DMS53 treated with DMSO at 0.1 percent for 48 hours (cell line): Measurements from ENCODE around the gene KIF21B.

ENCODE experiments used
- DNase-seq: peaks from one replicate; lab custom pipeline; 2025; ENCODE audit not compliant: unreplicated experiment; lab: John Stamatoyannopoulos, UW

KIF21B gene

DNA sequence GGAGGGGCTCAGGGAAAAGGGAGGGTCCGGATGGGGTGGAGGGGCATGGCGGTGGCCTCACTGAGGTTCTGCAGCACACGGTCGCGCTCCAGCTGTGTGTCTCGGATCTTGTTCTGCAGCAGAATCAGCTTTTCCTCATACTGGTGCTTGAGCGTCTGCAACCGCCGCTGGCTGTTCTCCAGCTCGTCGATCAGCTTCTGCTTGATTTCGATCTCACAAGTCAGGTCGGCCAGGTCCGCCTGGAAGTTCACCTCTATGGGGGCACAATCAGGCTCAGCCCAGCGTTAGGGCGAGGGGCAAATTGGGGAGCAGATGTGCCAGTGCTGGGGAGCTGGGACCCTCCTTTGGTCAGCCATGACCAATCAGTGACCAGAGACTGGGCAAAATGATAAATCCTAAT, 25.2 kb downstream of the KIF21B start:
- no peak for DNase-seq

DNA sequence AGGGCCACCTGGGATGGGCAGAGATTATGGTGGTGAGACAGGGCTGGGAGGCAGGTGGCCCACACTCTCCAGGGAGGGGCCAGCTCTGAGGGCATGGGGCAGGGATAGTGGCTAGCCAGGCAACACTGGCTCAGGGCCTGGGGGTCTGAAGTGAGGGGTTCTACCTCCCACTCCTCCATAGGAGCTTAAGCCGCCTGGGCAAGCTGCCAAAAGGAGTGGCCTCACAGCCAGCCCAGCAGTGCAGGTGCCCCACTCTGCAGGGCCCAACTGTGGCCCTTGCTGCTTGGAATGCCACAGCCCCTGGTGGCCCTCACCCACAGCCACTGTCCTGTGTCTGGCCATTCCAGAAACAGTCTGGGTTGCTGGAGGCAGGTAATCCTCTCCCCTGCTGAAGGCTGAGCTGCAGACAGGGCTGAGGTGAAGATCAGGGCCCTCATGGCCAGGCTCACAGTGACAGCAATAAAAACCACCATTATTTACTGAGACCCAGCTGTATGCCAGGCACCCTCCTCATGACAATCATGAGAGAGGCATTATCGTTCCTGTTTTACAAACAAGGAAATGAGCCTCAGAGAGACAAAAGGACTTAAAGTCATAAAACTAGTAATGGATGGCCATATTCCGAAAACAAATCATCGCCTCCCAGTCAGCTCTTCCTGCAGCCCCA, 31.0 kb downstream of the KIF21B start:
- DNase-seq, result no peak

DNA sequence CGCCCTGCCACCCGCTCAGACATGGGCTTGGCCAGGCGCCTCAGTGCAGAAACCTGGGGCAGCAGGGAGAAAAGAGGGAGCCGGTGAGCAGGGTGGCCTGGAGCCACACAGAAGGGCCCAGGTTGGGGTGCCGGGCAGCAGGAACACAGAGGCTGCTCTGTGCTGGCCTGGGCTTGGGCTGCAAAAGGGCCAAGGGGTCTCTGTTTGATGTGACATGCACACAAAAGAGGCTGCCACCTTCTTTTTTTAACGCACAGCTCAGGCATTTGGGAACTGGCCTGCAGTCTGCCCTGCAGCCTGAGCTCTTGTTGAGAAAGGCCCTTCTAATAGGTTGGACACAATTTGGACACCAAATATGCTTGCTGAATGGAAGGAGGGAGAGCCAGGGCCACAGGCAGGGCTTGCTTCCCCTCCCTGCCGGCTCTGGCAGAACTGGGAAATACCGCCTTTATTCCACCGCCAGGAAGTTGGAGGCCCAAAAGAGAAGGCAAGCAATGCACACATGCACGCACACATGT, 32.4 kb downstream of the KIF21B start:
- DNase-seq, result no peak

DNA sequence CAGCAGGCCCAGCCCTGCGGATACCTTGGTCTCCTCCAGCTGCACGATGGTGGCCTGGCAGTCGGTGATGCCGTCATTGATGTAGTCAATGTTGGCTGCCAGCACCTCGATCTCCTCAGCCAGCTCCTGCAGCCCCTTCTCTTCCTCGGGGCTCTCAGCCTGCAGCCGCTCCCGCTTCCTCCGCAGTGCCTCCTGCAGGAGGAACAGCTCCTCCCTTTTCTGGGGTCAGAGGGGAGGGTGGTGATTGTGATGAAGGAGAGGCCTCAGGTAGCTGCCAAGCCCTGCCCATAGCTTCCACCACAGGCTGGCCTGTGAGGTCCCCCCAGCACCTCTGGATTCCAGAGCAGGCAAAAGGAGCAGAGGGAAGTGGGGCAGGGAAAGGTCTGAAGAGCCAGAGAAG, 33.4 kb downstream of the KIF21B start:
- no peak for DNase-seq

DNA sequence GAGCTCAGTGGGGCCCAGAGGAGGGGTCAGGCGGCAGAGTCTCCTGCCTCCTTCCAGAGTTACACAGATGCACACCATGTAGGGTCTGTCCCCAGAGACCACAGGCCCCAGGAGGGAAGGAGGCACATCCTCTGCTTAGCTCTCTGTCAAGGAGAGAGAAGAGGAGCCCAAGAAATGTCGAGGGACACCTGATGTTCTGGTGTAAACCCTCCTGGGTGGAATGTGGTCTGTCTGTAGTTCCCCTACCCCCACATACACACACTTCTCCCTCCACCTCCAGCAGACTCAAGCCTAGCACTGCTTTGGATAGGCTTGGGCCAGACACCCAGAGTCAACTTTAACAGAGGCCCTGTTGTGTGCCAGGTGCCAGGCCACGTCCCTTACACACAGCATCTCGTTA, 34.2 kb downstream of the KIF21B start:
- DNase-seq, result no peak

DNA sequence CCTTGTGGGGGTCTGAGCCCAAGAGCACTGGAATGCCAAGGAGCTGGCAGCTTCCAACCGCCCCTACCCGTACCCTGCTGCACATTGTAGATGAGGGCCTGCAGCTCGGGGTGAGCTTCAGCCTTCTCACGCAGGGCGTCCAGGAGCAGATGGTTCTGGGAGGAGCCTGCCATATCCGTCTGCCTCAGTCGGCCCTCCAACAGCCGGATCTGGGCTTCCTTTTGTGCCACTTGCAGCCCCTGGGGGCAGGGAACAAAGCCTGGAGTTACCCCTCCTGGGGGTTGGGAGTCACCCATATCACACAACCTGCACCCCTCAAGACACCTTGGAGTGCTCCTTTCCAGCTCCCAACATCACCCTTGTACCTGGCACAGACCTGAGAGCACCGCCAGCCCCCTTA, 34.8 kb downstream of the KIF21B start:
- no peak for DNase-seq

DNA sequence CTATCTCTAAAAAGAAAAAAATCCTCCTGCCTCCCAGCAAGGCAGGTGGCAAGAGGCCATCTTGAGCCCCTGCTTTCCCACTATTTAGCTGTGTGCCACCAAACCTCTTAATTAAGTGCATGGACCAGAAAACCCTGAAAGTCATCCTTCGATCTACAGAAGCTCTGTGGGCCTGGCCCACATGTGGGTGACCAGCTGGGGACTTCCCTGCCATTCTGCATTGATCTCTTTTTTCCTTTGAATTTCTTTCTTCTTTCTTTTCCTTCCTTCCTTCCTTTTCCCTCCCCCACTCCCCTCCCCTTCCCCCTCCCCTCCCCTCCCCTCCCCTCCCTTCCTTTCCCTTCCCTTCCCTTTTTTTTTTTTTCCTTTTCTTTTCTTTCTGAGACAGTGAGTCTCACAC, 38.0 kb downstream of the KIF21B start:
- no peak for DNase-seq

DNA sequence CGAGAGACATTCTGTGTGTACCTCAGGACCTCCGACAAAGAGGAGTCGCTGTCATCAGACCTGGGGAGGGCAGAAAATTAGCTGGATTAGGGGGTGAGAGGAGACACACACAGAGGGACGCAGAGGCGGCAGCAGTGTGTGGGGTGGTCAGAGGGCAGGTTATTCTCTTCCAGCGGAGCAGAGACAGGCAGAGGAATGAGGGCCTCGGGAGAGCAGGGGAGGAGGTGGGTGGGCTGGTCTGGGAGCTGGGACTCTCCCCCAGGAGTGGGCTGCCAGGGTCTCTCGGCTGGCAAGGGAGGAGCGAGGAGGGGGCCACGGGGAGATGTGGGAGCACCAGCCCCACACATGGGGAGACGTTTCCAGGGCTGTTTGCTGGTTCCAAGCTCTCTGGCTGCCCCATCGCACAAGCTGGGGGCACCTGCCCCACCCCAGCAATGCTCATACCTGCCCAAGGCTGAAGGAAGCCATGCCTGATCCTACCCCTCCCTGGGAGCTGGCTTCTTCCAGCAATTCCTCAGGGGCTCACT, 40.4 kb downstream of the KIF21B start:
- DNase-seq, result no peak

DNA sequence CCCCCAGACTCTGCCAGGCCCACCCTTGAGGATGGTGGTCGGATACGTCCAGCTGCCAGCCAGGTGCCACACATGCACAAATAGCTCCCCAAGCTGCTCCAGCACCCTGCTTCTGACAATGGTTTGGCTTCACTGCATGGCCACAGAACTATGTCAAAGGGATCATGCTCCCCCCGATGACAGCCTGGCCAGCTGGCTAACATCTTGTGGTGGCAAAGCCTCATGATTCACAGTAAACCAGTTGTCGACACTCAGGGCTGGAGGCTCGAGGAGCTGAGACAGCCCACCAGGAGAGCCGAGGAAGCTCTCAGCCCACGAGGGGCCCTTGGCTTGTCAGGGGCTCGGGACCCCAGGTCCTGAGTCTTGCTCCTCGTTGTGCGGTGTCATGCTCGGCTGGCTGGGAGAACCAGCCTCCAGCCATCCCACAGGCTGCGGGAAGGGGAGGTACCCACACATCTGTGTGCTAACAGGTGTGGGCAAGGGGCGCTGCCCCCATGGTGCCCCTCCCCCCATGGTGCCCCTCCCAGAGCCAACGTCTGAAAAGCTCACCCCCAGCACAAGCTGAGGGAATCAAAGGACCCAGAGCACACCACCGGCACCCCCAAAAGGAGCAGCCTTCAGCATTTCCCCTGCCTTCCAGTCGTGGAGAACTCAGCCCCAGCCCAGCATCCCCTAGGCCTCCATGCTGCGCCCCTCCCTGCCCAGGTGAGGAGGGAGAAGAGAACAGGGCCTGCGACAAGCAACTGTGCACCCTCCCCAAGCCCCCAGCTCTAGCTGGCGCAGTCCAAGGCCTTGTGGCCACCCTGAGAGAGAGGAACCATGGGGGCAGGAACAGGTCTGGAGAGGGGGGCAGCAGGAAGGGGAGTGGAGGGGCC, 41.2 kb downstream of the KIF21B start:
- DNase-seq, result no peak

DNA sequence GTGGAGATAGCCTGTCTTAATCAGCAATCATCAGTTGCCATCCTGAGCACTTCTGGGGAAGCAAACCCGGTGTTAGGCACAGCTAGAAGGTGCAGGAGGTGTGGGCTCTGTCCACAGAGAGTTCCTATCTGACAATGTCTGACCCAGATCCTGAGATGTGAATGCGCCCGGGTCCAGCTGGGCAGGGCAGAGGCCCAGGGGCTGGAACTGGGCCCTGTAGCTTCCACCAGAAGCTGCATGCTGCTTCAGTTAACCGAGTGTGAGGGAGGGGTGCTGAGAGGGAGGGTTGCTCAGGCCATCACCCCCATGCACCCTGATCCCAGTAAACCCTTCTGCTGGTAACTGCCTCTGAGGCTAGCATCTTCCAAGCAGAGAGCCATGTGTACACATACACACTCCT, 42.2 kb downstream of the KIF21B start:
- no peak for DNase-seq

DNA sequence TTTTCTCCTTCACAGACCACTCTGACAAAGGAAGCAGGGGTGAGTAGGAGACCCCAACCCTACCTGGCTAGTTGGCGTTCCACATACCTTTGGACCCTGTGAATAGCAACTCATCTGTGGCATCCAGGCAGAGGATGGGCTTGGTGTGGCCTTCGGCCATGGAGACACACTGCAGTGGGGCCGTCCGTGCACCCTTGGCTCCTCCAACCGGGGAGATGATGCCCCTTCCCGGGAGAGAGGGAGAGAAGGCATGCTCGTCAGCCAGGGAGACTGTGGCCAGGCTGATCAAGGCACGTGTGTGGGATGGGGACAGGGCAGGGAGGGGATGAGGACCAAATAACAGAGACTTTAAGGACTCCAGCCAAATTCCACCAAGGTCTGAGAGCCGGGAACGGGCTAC, 42.6 kb downstream of the KIF21B start:
- DNase-seq, result no peak

DNA sequence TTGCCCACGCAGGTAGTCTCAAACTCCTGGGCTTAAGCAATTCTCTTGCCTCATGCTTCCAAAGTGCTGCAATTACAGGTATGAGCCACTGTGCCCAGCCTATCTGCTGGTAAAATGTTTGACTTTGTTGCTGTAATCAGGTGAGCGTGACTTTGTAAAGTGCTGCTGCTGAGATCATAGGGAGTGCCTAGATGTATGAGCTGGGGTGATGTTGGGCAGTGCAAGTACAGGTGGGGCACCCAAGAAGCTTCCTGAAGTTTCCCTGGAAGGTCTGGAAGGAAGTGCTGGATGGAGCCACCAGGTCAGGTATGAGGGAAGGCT, 43.1 kb downstream of the KIF21B start:
- DNase-seq, result no peak

DNA sequence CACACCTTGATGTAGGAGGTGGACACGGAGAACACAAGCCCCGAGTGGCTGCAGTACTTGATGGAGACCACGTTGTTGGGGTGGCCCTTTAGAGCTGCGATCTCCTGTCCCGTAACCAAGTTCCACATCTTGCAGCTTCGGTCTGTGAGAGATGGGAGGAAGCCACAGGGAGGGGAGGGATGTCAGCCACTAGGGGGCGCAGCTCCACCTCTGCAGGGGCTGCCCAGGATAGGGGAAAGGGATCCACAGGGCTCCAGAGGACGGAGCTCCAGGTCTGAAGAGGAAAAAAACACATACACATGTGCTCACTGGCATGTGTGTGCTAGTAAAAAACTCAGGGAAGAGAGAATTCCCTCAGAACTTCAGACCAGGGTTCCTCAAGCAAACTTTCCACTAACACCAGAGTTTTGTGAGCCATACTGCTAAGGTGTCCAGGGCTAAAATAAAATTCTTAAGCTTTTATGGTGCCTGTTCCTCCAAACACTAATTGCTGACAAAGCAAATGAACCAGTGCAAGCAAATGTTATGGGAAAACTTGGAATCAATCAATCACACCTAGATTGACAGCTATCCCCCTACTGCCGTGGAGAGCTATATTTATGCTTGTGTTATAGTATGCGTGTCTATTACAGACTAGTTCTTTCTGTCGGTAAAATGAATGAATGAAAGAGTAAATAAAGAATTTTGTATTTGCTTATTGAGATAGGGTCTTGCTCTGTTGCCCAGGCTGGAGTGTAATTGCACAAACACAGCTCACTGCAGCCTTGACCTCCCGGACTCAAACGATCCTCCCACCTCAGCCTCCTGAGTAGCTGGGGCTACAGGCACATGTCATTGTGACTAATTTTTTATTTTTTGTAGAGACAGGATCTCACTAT, 43.7 kb downstream of the KIF21B start:
- DNase-seq, result peak; percentile 33

DNA sequence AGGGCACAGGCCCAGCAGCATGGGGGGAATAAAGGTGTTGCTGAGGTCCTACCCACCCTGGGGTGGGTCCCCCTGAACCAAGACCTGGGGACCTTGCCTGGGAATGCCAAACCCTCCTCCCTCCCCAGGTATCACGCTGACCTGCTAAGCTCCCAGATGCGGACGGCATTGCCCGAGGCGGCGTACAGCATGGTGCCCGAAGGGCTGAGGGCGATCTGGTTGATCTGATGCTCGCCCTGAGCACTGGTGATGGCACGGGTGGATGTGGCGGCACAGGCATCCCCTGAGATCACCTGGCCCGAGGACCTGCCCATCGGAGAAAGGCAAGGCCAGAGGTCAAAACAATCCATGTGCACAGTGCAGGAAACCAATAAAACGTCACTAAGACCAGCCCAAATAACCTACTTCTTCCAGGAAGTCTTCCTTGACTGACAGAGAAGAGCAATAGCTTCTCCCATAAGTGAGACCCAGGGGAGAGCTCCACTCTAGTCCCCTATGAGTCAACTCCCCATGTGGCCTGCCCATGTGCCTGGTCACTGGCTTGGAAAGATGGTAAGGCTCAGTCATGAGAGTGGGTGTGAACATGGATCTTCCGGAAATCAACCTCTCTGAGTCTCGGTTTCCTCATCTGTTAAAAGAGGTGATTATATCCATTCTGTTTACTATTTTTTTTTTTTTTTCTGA, 46.3 kb downstream of the KIF21B start:
- DNase-seq, result no peak

DNA sequence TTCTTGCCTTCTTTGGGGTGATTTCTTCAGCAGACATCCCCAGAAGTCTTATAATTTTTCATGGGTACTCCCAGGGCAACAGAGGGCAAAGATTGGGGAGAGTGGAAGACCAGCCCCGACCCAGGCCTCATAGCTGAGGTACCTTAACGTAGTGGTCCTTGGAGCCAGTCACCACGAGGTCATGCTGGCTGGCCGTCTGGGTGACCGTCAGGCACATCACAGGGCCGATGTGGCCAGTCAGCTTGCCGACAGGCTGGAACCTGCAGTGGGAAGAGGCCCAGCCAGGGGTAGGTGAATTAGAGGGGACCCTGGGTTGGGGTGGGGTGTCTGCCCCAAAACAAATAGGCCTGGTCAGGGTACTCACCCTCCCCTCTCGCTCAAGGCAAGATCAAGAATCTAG, 46.9 kb downstream of the KIF21B start:
- no peak for DNase-seq

DNA sequence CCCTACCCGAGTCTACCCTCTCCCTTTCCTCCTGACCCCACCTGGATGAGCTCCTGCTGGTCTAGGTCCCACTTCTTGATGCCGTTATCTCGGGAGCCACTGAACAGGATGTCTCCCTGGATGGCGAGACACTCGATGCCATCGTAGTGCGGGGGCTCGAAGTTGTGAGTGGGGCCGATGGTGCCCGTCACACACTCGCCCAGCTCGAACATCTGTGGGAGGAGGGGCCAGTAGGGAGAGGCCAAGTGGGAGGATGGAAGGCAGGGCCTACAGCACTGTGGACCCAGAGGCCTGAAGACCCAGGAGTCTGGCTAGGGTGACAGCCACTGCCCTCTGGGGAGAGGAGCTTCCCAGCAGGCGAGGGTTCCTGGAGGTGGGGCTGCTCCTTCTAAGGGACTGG, 48.1 kb downstream of the KIF21B start:
- no peak for DNase-seq

DNA sequence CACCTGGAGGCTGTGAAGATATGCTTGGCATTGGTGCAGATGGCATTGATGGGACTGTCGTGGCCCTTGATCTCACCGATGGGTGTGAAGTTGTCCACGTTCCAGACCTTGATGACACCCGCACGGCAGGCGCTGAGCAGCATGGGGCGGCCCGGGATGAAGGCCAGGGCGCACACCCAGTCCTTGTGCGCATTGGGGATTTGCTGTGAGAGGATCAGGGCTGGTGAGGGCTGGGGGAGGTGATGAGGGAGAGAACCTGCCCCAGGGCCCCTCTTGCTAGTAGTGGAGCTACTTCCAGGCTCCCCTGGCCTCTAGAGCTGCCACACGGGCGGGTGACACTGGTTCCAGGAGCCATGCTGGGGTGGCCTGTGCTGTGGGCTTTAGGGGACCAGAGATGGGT, 48.8 kb downstream of the KIF21B start:
- no peak for DNase-seq

DNA sequence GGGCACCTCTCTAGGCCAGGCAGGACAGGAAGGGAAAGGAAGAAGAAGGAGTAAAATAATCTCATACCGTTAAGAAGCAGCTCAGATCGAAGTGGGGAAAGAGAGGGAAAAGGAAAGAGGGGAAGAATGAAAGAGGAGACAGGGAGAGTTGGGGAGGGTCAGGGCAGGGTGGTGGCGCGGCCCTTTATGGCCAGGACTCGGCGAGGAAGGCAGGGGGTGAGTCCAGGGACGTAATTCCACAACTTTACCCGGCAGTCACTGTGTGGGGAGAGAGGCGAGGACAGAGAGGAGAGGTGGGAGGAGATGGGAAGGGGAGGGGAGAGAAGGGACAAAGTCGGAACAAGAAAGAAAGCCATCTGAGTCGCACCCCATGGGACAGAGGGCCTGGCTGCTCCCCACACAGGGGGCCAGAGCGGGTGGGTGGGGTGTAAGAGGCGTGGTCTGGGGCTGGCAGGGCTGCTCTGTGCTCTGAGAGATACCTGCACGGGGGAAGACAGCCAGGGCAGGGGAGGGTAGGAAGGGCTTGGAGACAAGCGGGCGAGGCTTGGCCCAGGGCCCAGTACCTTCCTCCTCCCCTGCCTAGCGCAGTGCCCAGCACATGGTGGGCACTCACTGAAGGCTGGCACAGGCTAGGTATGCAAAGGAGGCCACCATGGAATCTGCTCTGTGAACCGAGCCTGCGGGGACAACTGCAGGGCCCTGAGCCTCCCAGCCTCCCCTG, 49.4 kb downstream of the KIF21B start:
- no peak for DNase-seq

DNA sequence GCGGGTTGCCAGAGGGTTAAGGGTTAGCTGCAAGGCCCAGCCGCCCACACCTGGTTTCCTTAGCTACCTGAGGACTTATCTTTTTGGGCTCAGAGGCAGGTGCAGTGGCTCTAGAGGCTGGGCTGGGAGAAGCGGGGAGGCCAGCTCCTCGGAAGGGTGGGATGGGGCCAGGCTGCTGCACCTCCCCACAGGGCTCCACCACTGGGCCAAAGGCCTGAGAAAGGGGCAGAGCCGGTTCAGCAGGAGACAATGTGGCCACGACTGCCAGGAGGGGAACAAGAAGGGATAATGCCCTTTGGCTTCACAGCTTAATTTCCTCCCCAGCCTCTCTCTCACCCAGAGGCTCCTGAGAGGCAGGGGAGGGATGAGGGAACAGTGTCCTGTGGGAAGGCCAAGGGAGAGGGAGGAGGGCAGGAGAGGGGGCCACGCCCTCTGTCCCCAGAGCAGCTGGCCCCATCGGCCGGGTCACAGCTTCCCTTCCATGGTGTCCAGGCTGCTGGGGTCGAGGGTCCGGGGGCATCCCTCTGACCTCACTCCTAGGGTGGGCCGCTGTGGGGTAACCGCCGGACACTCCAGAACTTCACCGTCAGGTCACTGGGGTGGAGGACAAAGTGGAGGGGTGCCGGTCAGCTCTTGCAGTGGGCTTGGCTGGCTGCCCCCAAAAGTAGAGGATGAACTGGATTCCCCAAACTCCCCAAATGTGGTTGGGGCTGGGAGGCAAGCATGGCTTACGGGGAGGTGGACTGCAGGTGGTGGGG, 50.4 kb downstream of the KIF21B start:
- no peak for DNase-seq
